MM.1S (cell line): Measurements from ENCODE around the gene CIT.

Source experiments
- CTCF ChIP-seq: fragments of 300-600 bp; sonication (generic); IDR thresholded peaks from 2 replicates; pipeline ENCODE4 v1.5.1; 2016; ENCODE audit warnings: antibody characterized with exemption, low read length, mixed read lengths
- EZH2 ChIP-seq: fragments of 300-600 bp; sonication (generic); optimal IDR thresholded peaks from 2 replicates; pipeline ENCODE3; 2017; ENCODE audit warnings: low read depth, mild to moderate bottlenecking, antibody characterized with exemption, low read length, mixed read lengths

- no peak for TF ChIP-seq CTCF
- no peak for TF ChIP-seq EZH2
These were observed 215.2 kb downstream of the CIT start for GRCh38 chr12:119661882-119662281.
